Loucy (cell line): Measurements from ENCODE around the gene RAC2.

Experiments
- H2AFZ ChIP-seq: fragments of 200-600 bp; sonication (generic); 2 replicates; pipeline ENCODE4 v1.6.0; 2016; ENCODE audit warnings: antibody characterized with exemption, mild to moderate bottlenecking, low read length, moderate library complexity
- H3F3A ChIP-seq: fragments of 200-600 bp; 2 replicates; pipeline ENCODE4 v1.6.0; 2016; ENCODE audit warnings: antibody characterized with exemption, low read depth, mild to moderate bottlenecking
- H3K27me3 ChIP-seq: fragments of 200-600 bp; sonication (generic); 2 replicates; pipeline ENCODE4 v1.6.1; 2014; ENCODE audit warnings: low read length, mild to moderate bottlenecking; ENCODE audit not compliant: insufficient read depth, poor library complexity, severe bottlenecking
- H3K36me3 ChIP-seq: fragments of 200-600 bp; sonication (generic); 2 replicates; pipeline ENCODE4 v1.6.1; 2016; ENCODE audit warnings: low read length; ENCODE audit not compliant: insufficient read depth
- H3K4me1 ChIP-seq: fragments of 200-600 bp; sonication (generic); 2 replicates; pipeline ENCODE4 v1.5.1; 2014; ENCODE audit warnings: low read length, mild to moderate bottlenecking; ENCODE audit not compliant: insufficient read depth, poor library complexity, severe bottlenecking
- H3K4me2 ChIP-seq: fragments of 200-600 bp; sonication (generic); 2 replicates; pipeline ENCODE4 v1.6.0; 2014; ENCODE audit warnings: antibody characterized with exemption, low read length, low read depth, mild to moderate bottlenecking; ENCODE audit not compliant: poor library complexity, severe bottlenecking
- H3K4me3 ChIP-seq: fragments of 200-600 bp; sonication (generic); 2 replicates; pipeline ENCODE4 v1.5.1; 2014; ENCODE audit warnings: low read length, mild to moderate bottlenecking, mixed read lengths; ENCODE audit not compliant: poor library complexity, severe bottlenecking
- H3K79me2 ChIP-seq: fragments of 200-600 bp; sonication (generic); 2 replicates; pipeline ENCODE4 v1.6.1; 2014; ENCODE audit warnings: low read length; ENCODE audit not compliant: insufficient read depth
- H3K9ac ChIP-seq: fragments of 200-600 bp; sonication (generic); 2 replicates; pipeline ENCODE4 v1.6.0; 2014; ENCODE audit warnings: mild to moderate bottlenecking, low read depth, low read length, moderate library complexity; ENCODE audit not compliant: poor library complexity, severe bottlenecking
- H3K9me2 ChIP-seq: fragments of 200-600 bp; sonication (generic); replicated peaks from 2 replicates; pipeline ENCODE4 v1.6.1; 2016; ENCODE audit warnings: low read depth, low read length, mixed read lengths
- H3K9me3 ChIP-seq: fragments of 200-600 bp; sonication (generic); 2 replicates; pipeline ENCODE4 v1.6.1; 2014; ENCODE audit warnings: mild to moderate bottlenecking, antibody characterized with exemption, low read length, low read depth; ENCODE audit not compliant: insufficient read depth
- H4K20me1 ChIP-seq: fragments of 200-600 bp; sonication (generic); 2 replicates; pipeline ENCODE4 v1.6.0; 2014; ENCODE audit warnings: antibody characterized with exemption, low read length, mild to moderate bottlenecking; ENCODE audit not compliant: insufficient read depth, poor library complexity, severe bottlenecking
- CTCF ChIP-seq: fragments of 200-600 bp; sonication (generic); conservative IDR thresholded peaks from 2 replicates; pipeline ENCODE4 v1.5.1; 2014; ENCODE audit warnings: mild to moderate bottlenecking, antibody characterized with exemption, low read length
- EZH2phosphoT487 ChIP-seq: fragments of 200-600 bp; IDR thresholded peaks from 2 replicates; pipeline ENCODE4 v1.6.1; 2018; ENCODE audit warnings: antibody characterized with exemption, mild to moderate bottlenecking, moderate library complexity, borderline replicate concordance

Gene RAC2

GRCh38 chr22:37241351-37242142 lies 2.5 kb downstream of the RAC2 start:
- Histone ChIP-seq H3K4me1 (peaks cover 66% of the 10 kb centered on the region), H3K9me3 (no peaks in the 10 kb centered on the region), H3F3A (peaks cover 12% of the 10 kb centered on the region; the same call in 1 of the 2 replicates), H3K79me2 (peaks cover 74% of the 10 kb centered on the region), H4K20me1 (peaks cover 62% of the 10 kb centered on the region), H3K9ac (peak overlapping the region; percentile 99), H3K9me2 (no peaks in the 10 kb centered on the region), H3K4me3 (peak overlapping the region; percentile 94), H2AFZ (no peak overlapping the region), H3K4me2 (peak overlapping the region; percentile 98), H3K36me3 (peaks cover 41% of the 10 kb centered on the region; the same call in 1 of the 2 replicates), H3K27me3 (peaks cover 7% of the 10 kb centered on the region)
- TF ChIP-seq EZH2phosphoT487, result no peak
- TF ChIP-seq CTCF, result no peak

- no peaks in the 10 kb centered on the region for H3K9me3 ChIP-seq
- H3K9ac ChIP-seq, result peak overlapping the region; percentile 99
- peaks cover 7% of the 10 kb centered on the region for H3K27me3 ChIP-seq
- no peaks in the 10 kb centered on the region for H3K9me2 ChIP-seq
- H3K4me3 ChIP-seq, result peak overlapping the region; percentile 94
- peak overlapping the region; percentile 98 for H3K4me2 ChIP-seq
- TF ChIP-seq CTCF, result no peak
- TF ChIP-seq EZH2phosphoT487, result no peak
- H3K79me2 ChIP-seq, result peaks cover 80% of the 10 kb centered on the region
- peaks cover 70% of the 10 kb centered on the region for H3K4me1 ChIP-seq
- peaks cover 12% of the 10 kb centered on the region; the same call in 1 of the 2 replicates for H3F3A ChIP-seq
- peaks cover 68% of the 10 kb centered on the region for H4K20me1 ChIP-seq
- H2AFZ ChIP-seq, result no peak overlapping the region
- peaks cover 47% of the 10 kb centered on the region; the same call in 1 of the 2 replicates for H3K36me3 ChIP-seq
These were observed 3.1 kb downstream of the RAC2 start for GRCh38 chr22:37240941-37241320.

- H3K4me1 ChIP-seq, result peaks cover 70% of the 10 kb centered on the region
- H3K36me3 ChIP-seq, result peaks cover 53% of the 10 kb centered on the region; the same call in 1 of the 2 replicates
- H3F3A ChIP-seq, result peaks cover 12% of the 10 kb centered on the region; the same call in 1 of the 2 replicates
- peak overlapping the region; percentile 94 for H3K4me3 ChIP-seq
- H2AFZ ChIP-seq, result no peak overlapping the region
- H4K20me1 ChIP-seq, result peaks cover 73% of the 10 kb centered on the region
- no peaks in the 10 kb centered on the region for H3K9me3 ChIP-seq
- peaks cover 7% of the 10 kb centered on the region for H3K27me3 ChIP-seq
- no peaks in the 10 kb centered on the region for H3K9me2 ChIP-seq
- TF ChIP-seq EZH2phosphoT487, result no peak
- no peak for TF ChIP-seq CTCF
- H3K79me2 ChIP-seq, result peaks cover 85% of the 10 kb centered on the region
- H3K9ac ChIP-seq, result peak overlapping the region; percentile 99
- peak overlapping the region; percentile 98 for H3K4me2 ChIP-seq
These were observed 3.7 kb downstream of the RAC2 start for GRCh38 chr22:37240240-37240940.
